HG03565 (cell line): ENCODE results near the gene SCGN.

ENCODE experiments used
- ATAC-seq: cut with Tn5 transposase; IDR thresholded peaks from one replicate; pipeline ENCODE4 v1.9.1; 2021; ENCODE audit warnings: mild to moderate bottlenecking, moderate library complexity; ENCODE audit not compliant: unreplicated experiment

Gene SCGN, protein sequence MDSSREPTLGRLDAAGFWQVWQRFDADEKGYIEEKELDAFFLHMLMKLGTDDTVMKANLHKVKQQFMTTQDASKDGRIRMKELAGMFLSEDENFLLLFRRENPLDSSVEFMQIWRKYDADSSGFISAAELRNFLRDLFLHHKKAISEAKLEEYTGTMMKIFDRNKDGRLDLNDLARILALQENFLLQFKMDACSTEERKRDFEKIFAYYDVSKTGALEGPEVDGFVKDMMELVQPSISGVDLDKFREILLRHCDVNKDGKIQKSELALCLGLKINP

GRCh38 chr6:25652007-25652515, at the start of gene SCGN:
SCGN (plus strand) TSS chr6:25652215; CDS start chr6:25652404, 189 bp downstream.
- no peak for ATAC-seq

DNA sequence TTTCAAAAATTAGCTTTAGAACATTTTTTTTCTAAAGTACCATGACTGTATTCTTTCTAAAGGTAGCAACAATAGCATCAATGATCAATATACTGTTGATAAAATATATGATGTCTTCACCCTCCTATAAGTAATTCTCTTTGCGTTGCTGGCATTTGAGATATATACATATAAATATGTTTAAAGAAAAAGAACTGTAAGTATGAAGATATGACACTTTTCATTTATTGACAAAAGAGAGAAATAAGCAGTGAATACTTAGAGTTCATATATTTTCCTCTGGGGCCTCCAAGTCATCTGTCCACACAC, 49.4 kb upstream of the SCGN start:
- no peak for ATAC-seq

- ATAC-seq = no peak
Measured at GRCh38 chr6:25603251-25603650, 48.8 kb upstream of the SCGN start.

DNA sequence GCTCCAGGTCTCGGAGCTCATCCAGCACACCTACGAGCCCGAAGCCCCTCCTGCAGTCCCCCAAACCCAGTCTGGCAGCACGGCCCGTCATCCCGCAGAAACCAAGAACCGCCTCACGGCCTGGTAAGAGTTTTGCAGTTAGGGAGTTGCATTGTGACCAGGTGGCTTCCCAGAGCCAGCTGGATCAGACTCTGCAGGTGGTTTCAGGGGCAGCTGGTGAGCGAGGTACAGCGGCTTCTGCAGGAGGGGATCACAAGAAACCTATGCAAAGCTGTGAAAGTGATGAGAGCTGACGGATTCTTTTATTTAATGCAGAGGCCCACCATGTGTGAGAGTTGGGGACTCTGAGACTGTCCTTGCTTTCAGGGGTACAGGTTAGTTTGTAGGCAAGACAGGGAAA, 45.9 kb upstream of the SCGN start:
- no peak for ATAC-seq

- no peak for ATAC-seq
Measured at GRCh38 chr6:25608558-25609174, 43.3 kb upstream of the SCGN start.

DNA sequence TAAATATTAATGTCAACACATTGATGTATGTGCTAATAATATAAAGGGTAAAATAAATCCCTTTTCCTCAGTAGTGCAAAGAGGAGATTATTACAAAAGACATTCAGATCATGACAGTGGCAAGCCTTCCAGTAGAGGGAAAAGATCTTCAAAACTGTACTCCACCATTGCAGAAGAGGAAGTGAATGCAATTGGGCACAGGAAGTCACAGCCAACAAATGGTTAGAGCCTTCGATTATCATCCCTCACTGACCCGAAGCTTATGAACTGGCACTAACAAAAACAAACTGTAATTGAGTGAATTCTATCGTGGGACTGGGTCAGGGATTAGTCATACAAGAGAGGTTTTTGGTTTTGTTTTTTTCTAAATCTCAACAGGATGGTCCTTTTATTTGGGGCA, 39.3 kb upstream of the SCGN start:
- no peak for ATAC-seq

- no peak for ATAC-seq
Measured at GRCh38 chr6:25613415-25613814, 38.6 kb upstream of the SCGN start.

DNA sequence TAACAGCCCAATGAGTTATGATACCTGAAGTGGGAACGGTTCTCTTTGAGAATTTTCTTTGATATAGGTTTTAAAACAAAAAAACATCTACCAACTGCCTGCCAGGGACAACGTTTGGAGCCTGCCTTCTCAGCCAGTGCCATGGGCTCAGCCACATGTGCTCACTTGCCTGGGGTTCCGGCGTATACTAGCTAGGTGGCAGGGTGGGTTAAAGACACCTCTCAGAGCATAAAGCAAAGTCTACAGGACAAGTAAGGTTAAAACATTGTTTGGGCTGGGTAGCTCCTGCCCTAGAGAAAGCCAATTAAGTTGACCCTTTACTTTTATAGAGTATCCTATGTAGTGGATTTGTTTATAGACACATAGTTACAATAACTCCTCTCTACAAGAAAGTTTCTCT, 38.0 kb upstream of the SCGN start:
- ATAC-seq = no peak

- no peak for ATAC-seq
Measured at GRCh38 chr6:25615471-25615870, 36.5 kb upstream of the SCGN start.

DNA sequence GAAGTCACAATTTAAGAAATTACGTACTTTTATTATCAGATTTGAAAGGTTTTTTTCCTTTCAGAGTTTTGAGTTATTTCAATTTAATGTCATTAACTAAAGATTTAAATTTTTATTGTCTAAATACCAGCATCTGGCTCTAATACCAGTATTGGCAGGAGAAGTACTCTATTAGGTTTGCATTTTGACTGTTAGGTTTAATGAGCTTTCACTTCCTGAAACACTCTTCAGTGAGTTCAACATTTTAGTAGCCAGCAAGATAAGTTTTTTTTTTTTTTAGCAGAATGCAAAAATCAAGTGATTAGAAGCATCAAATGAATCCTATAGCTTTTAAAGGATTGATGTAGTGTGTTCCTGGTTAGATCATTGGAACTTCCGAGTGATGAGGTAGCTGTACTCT, 34.0 kb upstream of the SCGN start:
- no peak for ATAC-seq

- no peak for ATAC-seq
Measured at GRCh38 chr6:25619217-25619616, 32.8 kb upstream of the SCGN start.

GRCh38 chr6:25620391-25620790, 31.6 kb upstream of the SCGN start:
- ATAC-seq = no peak

DNA sequence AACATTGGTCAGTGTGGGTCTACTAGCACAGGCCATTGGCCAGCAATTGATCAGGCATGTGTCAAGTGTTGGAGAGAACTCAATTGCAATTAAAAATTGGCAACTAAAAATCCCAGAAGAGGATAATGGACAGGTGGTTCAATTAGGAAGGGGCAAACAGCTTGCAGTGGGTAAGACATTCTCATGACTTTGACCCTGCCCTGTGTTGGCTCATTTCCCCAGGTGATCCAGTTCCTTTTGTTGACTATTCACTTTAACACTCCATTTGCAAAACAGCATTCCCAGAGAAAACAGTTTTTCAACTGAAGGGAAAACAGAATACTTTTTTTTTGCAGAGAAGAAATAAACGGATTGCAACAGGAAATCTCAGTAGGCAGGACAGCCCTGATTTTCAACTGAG, 28.9 kb upstream of the SCGN start:
- ATAC-seq = no peak

DNA sequence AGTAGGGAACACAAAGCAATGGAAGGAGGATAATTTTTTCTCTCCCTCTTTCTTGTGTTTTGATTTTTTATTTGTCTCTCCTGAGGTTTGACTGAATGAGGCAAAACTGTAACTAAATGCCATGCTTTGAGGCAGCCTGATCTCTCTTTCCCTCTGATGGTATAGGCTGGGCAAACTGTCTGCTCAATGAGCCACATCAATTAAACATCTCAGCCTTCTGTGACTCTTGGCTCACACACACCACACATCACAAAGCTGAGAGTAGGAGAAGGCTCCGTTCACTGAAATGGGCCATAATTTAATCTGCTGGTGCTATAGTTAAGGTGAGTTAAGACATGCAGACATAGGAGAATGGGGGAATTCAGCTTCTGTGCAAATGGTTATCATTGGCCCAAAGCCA, 28.1 kb upstream of the SCGN start:
- no peak for ATAC-seq

GRCh38 chr6:25627001-25627400, 25.0 kb upstream of the SCGN start:
- ATAC-seq = no peak

DNA sequence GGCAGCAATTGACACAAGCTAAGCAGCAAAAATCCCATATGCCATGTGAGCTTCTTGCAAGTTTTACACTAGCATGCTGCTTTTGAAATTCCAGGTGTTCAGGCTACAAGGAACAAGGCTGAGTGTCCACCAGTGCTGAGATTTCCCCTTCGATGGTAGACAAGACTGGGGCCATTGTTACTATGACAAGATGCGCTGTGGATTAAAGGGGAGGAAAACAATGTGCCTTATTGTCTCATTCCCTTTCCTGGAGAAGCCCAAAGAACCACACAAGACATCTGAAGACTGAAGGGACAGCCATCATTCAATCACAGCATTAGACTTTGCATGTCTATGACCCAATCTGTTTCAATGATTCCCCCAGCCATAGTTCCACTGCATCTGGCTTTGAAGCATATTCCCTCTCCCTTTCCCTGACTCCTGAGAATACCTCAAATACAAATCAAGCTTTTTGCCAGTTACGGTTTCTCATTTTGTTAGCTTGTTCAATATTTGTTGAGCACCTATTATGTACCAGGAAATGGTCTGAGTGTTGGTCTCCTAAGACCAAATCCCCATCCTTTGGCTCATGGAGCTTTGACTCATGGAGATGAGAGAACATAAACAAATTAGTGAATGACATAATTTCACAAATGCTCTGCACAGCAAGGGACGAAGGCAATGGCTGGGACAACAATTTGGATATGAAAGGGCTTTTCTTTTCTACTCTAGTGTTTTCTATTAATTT, 23.4 kb upstream of the SCGN start:
- no peak for ATAC-seq

DNA sequence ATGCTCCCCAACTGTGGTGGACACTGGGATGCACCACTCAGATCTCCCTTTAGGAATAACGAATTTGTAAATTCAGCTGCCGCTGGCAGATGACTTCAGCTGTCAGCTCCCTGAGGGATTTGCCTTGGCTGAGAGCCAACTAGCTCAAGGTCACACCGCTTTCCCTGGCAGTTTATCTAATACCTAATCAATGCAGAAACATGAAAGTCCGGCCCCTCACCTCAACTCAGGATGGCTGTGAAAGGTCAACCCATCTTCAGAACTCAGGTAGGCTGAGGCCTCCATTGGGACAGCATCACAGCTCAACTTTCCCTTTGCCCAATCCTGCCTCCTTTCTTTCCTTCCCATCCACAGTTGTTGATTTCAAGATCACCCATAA, 22.8 kb upstream of the SCGN start:
- ATAC-seq = no peak

DNA sequence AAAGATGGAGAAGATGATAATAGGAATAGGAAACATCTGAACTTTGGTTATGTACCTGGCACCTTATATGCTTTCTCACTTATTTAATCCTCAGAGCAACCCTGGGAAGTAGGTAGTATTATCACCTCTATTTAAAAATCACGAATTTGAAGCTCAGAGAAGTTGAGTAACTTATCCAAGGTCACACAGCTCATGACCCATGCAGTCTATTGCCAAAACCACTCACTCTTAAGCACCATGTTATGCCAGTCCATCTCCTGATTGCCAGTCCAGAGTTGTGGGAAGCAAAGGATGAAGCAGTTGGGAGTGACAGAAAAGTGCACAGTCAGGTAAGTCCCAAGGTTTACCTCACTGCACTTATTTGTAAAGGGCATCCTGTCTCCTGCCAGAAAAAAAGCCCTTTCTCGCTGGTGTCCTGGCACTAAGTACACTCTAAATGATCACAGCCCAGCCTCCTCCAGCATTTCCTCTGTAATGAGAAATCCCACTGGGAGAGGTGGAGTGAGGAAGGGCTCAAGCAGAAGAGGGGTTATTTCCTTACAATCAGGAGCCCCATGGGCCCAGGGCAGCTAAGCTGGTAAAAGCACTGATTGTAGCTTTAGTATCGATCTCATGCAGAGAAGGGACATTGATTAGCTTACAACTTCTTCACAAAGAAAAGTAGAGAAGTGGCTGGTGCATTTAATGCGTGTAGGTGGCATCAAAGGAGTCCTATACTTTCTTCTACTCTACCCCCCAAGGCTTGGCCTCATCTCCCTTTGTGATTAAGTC, 21.3 kb upstream of the SCGN start:
- ATAC-seq = no peak

DNA sequence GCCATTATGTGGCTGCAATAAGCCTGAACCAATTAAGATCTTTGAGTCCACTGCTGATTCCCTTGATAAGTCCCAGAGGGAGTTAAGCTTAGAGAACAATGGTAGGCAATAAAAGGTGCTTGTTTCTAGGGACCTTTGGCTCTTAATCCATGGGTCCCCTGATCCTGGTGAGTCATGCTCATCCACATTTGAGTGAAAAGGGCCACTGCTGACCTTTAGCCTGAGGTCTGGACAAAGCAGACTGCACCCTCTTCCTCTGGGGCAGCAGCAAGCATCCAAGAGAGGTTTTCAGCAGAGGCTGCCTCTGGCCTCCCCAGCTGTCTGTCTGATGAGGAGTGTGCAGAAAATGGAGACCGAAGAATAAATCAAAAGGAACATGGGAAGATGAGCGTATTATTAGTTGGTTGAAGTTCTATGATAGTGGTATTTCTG, 16.1 kb upstream of the SCGN start:
- no peak for ATAC-seq

DNA sequence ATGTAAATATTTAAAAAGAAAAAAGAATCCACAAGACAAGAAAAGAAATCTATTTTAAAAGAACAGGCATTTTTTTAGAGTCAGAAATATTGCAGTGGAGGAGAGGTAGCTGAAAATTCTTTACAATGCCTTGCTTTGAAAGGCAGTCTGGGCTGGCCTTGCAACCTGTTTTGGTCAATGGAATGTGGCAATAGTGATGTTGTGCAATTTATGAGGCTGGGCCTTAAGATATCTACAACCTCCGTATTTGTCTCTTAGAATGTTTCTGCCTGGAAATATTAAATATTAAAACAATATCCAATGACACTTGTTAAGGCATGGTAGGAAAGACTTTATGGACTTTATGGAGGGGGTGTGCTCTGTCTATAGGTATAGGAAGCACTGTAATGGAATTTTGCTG, 14.8 kb upstream of the SCGN start:
- ATAC-seq = no peak

DNA sequence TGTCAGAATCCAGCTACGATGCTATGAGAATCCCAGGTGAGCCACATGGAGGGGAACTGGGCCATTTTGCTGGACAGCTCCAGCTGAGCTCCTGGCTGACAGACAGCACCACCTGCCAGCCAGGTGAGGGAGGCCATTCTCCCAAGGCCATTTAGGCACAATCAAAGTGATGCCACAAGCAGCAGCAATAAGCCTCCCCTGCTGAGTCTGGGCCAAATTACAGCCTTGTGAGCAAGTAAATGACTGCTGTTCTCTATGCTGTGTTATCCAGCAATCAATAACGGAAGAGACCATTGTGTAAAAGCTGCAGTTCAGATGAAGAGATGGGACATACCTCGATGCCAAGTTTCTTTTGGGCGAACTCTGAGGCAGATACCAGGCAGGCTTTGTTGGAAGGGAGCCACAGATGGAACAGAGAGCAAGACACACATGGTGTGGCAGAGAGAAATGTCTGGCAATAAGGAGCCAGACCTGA, 14.0 kb upstream of the SCGN start:
- ATAC-seq = no peak
